K562 (cell line): ENCODE results near the gene KLK6. TPM values are rescaled to one million over a fixed set of nuclear protein-coding genes. Genes with fewer than 3 reads are reported as not detected.
A peak's percentile ranks its signal among the peaks of the same experiment; 100 is the strongest.

Source experiments
- CGGBP1 ChIP-seq: fragments of 250-450 bp; sonication (Bioruptor Pico); IDR thresholded peaks from 2 replicates; pipeline ENCODE4 v1.9.0; 2021; ENCODE audit warnings: mild to moderate bottlenecking
- CHD1 ChIP-seq: fragments of 200-600 bp; sonication (generic); IDR thresholded peaks from one replicate; pipeline ENCODE4 v1.6.1; 2012; ENCODE audit warnings: mild to moderate bottlenecking, moderate library complexity, low read length, inconsistent platforms
- EGR1 ChIP-seq: fragments of 450-650 bp; conservative IDR thresholded peaks from 2 replicates; pipeline ENCODE4 v1.6.1; 2017; ENCODE audit warnings: mild to moderate bottlenecking
- ETV5 ChIP-seq: sonication (generic); formaldehyde crosslinking; IDR thresholded peaks from 2 replicates; pipeline ENCODE4 v1.4.0; 2020; ENCODE audit warnings: low read depth, mild to moderate bottlenecking, missing genetic modification reagents
- ETV6 ChIP-seq, 3 experiments: fragments of 150-350 bp in 1 of 3; sonication (generic) in 1 of 3; formaldehyde crosslinking in 1 of 3; IDR thresholded peaks; 2 replicates each; pipeline versions ENCODE4 v1.6.1 to v1.8.0; 2014 to 2022; ENCODE audit warnings: borderline replicate concordance in 2 of 3, low read depth in 2 of 3, antibody characterized with exemption in 1 of 3, low read length in 1 of 3, mild to moderate bottlenecking in 1 of 3, missing genetic modification reagents in 1 of 3
- HDAC8 ChIP-seq: fragments of 450-650 bp; IDR thresholded peaks from 2 replicates; pipeline ENCODE4 v1.6.1; 2016; ENCODE audit warnings: mild to moderate bottlenecking, missing genetic modification characterization, moderate library complexity, missing compliant biosample characterization
- MCM3 ChIP-seq: fragments of 450-650 bp; IDR thresholded peaks from 2 replicates; pipeline ENCODE4 v1.6.1; 2016
- MTA1 ChIP-seq: fragments of 450-650 bp; IDR thresholded peaks from 2 replicates; pipeline ENCODE4 v1.6.1; 2017; ENCODE audit warnings: borderline replicate concordance
- PREB ChIP-seq: sonication (generic); formaldehyde crosslinking; IDR thresholded peaks from 2 replicates; pipeline ENCODE4 v1.8.1; 2023; ENCODE audit warnings: mild to moderate bottlenecking, missing genetic modification reagents
- RAD21 ChIP-seq, 2 experiments: fragments of 250-450 bp in 1 of 2; fragments of 450-650 bp in 1 of 2; sonication (Bioruptor Pico) in 1 of 2; formaldehyde crosslinking in 1 of 2; IDR thresholded peaks in 1 of 2; conservative IDR thresholded peaks in 1 of 2; 2 replicates each; pipeline versions ENCODE4 v1.4.0 to v1.8.0; 2020 to 2022; ENCODE audit warnings: mild to moderate bottlenecking in 2 of 2, moderate library complexity in 1 of 2
- SMARCB1 ChIP-seq: IDR thresholded peaks from 2 replicates; pipeline ENCODE4 v1.6.1; 2011; ENCODE audit warnings: improper control_type of control experiment, low read depth; ENCODE audit not compliant: insufficient read length
- SNRNP70 ChIP-seq: fragments of 200-400 bp; formaldehyde crosslinking; optimal IDR thresholded peaks from 2 replicates; pipeline ENCODE3; 2017; ENCODE audit warnings: low read depth, low read length
- TEAD1 ChIP-seq, 2 experiments: fragments of 450-650 bp in 1 of 2; sonication (generic) in 1 of 2; formaldehyde crosslinking; IDR thresholded peaks; 2 replicates each; pipeline versions ENCODE4 v1.4.0 to v1.8.0; 2020 to 2022; ENCODE audit warnings: mild to moderate bottlenecking in 2 of 2, missing genetic modification reagents in 1 of 2
- ZNF609 ChIP-seq: sonication (generic); formaldehyde crosslinking; IDR thresholded peaks from 2 replicates; pipeline ENCODE4 v1.8.1; 2023; ENCODE audit warnings: missing genetic modification reagents, mild to moderate bottlenecking, borderline replicate concordance
- polyA plus RNA-seq, 8 experiments: library from polyadenylated mRNA; depleted of rRNA in 4 of 8; stranded (reverse) in 5 of 8; unstranded in 3 of 8; fragments of >200 nt; fragmentation: Nextera tagmentation in 2 of 8; fragmentation: Illumina TruSeq in 1 of 8; extraction: Ambion mirVana in 2 of 8; extraction: Trizol in 1 of 8; gene quantifications; 2 replicates each; pipeline versions ENCODE4 v1.2.1 to v1.2.3, GENCODE V29; 2011 to 2014; ENCODE audit warnings: inconsistent platforms in 1 of 8, missing spikeins in 1 of 8
- total RNA-seq, 7 experiments: library from RNA; depleted of rRNA in 6 of 7; stranded (reverse); fragments of >200 nt in 6 of 7; fragmentation: Illumina TruSeq in 2 of 7; extraction: Trizol in 2 of 7; gene quantifications; 2 replicates each; pipeline versions ENCODE4 v1.2.1 to v1.2.3, GENCODE V29; 2011 to 2021; ENCODE audit warnings: low replicate concordance in 1 of 7
- TF ChIP-seq, protein P1 (sequence below): fragments of 250-450 bp; sonication (Bioruptor Pico); IDR thresholded peaks from 2 replicates; pipeline ENCODE4 v1.4.0; 2020; ENCODE audit warnings: mild to moderate bottlenecking, moderate library complexity
- TF ChIP-seq, protein P2 (sequence below), 2 experiments: fragments of 250-450 bp in 1 of 2; fragments of 450-650 bp in 1 of 2; sonication (Bioruptor Pico) in 1 of 2; IDR thresholded peaks; 2 replicates each; pipeline versions ENCODE4 v1.6.1 to v1.8.0; 2016 to 2021; ENCODE audit warnings: mild to moderate bottlenecking in 2 of 2, moderate library complexity in 2 of 2, missing compliant biosample characterization in 1 of 2, missing genetic modification characterization in 1 of 2
- TF ChIP-seq, protein P3 (sequence below): fragments of 200-800 bp; sonication (Bioruptor generic); IDR thresholded peaks from 2 replicates; pipeline ENCODE4 v1.6.1; 2017; ENCODE audit warnings: missing genetic modification characterization, missing compliant biosample characterization

Gene KLK6
- total and polyA plus RNA-seq, 9 of the 15 experiments (the other 6 are each of a cell fraction or from before 2014, with no cell fraction given) = not detected

- TF ChIP-seq ETV5 (CRISPR knock-in tag) = no peak
- TF ChIP-seq SNRNP70 = no peak
- TF ChIP-seq TEAD1 (CRISPR knock-in tag; IDR thresholded peaks at IDR 0.05) = no peak
- no peak for TF ChIP-seq MCM3
- no peak for TF ChIP-seq ETV6 (IDR thresholded peaks at IDR 0.05; ENCODE audit: borderline replicate concordance in 1 of 2, low read depth in 2 of 2, low read length in 1 of 2)
- no peak for TF ChIP-seq ETV6 (CRISPR knock-in tag; IDR thresholded peaks at IDR 0.05; ENCODE audit: borderline replicate concordance)
- no peak for TF ChIP-seq RAD21 (CRISPR knock-in tag; conservative IDR thresholded peaks at IDR 0.05 in 1 of 2, IDR thresholded peaks at IDR 0.05 in 1 of 2)
- no peak for TF ChIP-seq ZNF609 (CRISPR knock-in tag)
- no peak for TF ChIP-seq PREB (CRISPR knock-in tag)
- TF ChIP-seq CHD1 = no peak
- TF ChIP-seq EGR1 = peak; percentile 56
- no peak for TF ChIP-seq SMARCB1
- TF ChIP-seq, protein P1, sequence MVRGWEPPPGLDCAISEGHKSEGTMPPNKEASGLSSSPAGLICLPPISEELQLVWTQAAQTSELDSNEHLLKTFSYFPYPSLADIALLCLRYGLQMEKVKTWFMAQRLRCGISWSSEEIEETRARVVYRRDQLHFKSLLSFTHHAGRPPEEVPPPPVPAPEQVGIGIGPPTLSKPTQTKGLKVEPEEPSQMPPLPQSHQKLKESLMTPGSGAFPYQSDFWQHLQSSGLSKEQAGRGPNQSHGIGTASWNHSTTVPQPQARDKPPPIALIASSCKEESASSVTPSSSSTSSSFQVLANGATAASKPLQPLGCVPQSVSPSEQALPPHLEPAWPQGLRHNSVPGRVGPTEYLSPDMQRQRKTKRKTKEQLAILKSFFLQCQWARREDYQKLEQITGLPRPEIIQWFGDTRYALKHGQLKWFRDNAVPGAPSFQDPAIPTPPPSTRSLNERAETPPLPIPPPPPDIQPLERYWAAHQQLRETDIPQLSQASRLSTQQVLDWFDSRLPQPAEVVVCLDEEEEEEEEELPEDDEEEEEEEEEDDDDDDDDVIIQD (CRISPR knock-in tag) = no peak
- no peak for TF ChIP-seq HDAC8
- no peak for TF ChIP-seq MTA1
- no peak for TF ChIP-seq CGGBP1
- TF ChIP-seq, protein P2, sequence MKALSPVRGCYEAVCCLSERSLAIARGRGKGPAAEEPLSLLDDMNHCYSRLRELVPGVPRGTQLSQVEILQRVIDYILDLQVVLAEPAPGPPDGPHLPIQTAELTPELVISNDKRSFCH (CRISPR knock-in tag; IDR thresholded peaks at IDR 0.05) = no peak
- TF ChIP-seq, protein P2 (tag; IDR thresholded peaks at IDR 0.05) = no peak
- TF ChIP-seq, protein P3, sequence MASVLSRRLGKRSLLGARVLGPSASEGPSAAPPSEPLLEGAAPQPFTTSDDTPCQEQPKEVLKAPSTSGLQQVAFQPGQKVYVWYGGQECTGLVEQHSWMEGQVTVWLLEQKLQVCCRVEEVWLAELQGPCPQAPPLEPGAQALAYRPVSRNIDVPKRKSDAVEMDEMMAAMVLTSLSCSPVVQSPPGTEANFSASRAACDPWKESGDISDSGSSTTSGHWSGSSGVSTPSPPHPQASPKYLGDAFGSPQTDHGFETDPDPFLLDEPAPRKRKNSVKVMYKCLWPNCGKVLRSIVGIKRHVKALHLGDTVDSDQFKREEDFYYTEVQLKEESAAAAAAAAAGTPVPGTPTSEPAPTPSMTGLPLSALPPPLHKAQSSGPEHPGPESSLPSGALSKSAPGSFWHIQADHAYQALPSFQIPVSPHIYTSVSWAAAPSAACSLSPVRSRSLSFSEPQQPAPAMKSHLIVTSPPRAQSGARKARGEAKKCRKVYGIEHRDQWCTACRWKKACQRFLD (CRISPR knock-in tag) = no peak
Observed at GRCh38 chr19:50994129-50994528, 24.7 kb upstream of the KLK6 start (continued).
